Esophagus muscularis mucosa (tissue), 4 donors: ENCODE results near the gene OXT. TPM values are rescaled to one million over a fixed set of nuclear protein-coding genes. Genes with fewer than 3 reads are reported as not detected.
"Not testable (repeated sequence)": the region's sequence is repeated elsewhere in the genome, so short reads cannot be mapped to it uniquely, and the experiment has no call there.

Source experiments
- DNase-seq: peaks from one replicate; pipeline ENCODE4 v3.0.0-alpha.2; 2017; ENCODE audit errors: extremely low spot score
- H3K27ac ChIP-seq, 4 donors: fragments of 200-600 bp; sonication (generic); replicated peaks in 1 of 4; 1 replicate in 3 of 4; 2 replicates in 1 of 4; pipeline ENCODE4 v1.5.1; 2016 to 2019; ENCODE audit warnings: mild to moderate bottlenecking in 1 of 4
- H3K27me3 ChIP-seq, 4 donors: fragments of 200-600 bp; sonication (generic); one replicate each; pipeline versions ENCODE4 v1.5.1 to v1.6.0; 2016 to 2019
- H3K36me3 ChIP-seq, 4 donors: fragments of 200-600 bp; sonication (generic); one replicate each; pipeline ENCODE4 v1.5.1; 2016 to 2019
- H3K4me1 ChIP-seq, 4 donors: fragments of 200-600 bp; sonication (generic); one replicate each; pipeline ENCODE4 v1.5.1; 2016 to 2019
- H3K4me3 ChIP-seq, 4 donors: fragments of 200-600 bp; sonication (generic); 1 replicate in 2 of 4; 2 replicates in 2 of 4; pipeline ENCODE4 v1.5.1; 2016 to 2019; ENCODE audit warnings: mild to moderate bottlenecking in 4 of 4, moderate library complexity in 1 of 4
- H3K9me3 ChIP-seq, 4 donors: fragments of 200-600 bp; sonication (generic); 1 replicate in 3 of 4; 2 replicates in 1 of 4; pipeline ENCODE4 v1.5.1; 2016 to 2019
- EP300 ChIP-seq: sonication (generic); formaldehyde crosslinking; IDR thresholded peaks from one replicate; pipeline ENCODE4 v1.6.1; 2017; ENCODE audit warnings: antibody characterized with exemption
- POLR2A ChIP-seq: fragments of 450-650 bp; IDR thresholded peaks from one replicate; pipeline ENCODE4 v1.6.1; 2017; ENCODE audit warnings: antibody characterized with exemption, moderate library complexity, mild to moderate bottlenecking, low read depth
- POLR2AphosphoS5 ChIP-seq, 2 donors: sonication (generic); formaldehyde crosslinking; IDR thresholded peaks; one replicate each; pipeline ENCODE4 v1.6.1; 2017; ENCODE audit warnings: antibody characterized with exemption in 2 of 2
- WGBS: methylation state at CpG from one replicate; pipeline ENCODE4 v1.1.5; 2018; 5-methylcytosine and 5-hydroxymethylcytosine counted together
- intact Hi-C: fragments of 100-400 bp; cut with DNase I; formaldehyde crosslinking; loops from one replicate; pipeline ENCODE4 v1.15.1; 2023
- total RNA-seq, 4 donors: library from RNA; depleted of rRNA; stranded (reverse); fragments of >200 nt; gene quantifications; one replicate each; pipeline versions ENCODE4 v1.1.0 to v1.2.1, GENCODE V29; 2016
- TF ChIP-seq, protein P1 (sequence below), 3 experiments: fragments of 200-600 bp in 2 of 3; fragments of 450-650 bp in 1 of 3; sonication (generic) in 2 of 3; IDR thresholded peaks; one replicate each; pipeline ENCODE4 v1.5.1; 2017 to 2019; ENCODE audit warnings: antibody characterized with exemption in 3 of 3, mild to moderate bottlenecking in 2 of 3, moderate library complexity in 1 of 3

Gene OXT
- total RNA-seq, 4 donors from 2014 or later: not detected

DNA sequence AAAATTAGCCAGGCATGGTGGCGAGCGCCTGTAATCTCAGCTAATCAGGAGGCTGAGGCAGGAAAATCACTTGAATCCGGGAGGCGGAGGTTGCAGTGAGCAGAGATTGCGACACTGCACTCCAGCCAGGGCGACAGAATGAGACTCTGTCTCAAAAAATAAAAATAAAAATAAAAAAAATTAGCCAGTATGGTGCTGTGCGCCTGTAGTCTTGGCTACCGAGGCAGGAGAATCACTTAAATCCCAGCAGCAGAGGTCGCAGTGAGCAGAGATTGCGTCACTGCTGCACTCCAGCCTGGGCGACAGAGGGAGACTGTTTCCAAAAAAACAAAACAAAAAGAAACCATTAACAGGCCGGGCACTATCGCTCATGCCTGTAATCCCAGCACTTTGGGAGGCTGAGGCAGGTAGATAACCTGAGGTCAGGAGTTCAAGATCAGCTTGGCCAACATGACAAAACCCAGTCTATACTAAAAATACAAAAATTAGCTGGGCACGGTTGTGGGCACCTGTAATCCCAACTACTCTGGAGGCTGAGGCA lies 46.5 kb downstream of the OXT start:
- peak overlapping the region in 3 of 4 donors; percentile 22 to 48 (median 34) for H3K27ac ChIP-seq
- peaks cover 13 to 58% (median 41%) of the 10 kb centered on the region in 4 donors for H3K36me3 ChIP-seq
- TF ChIP-seq, protein P1, sequence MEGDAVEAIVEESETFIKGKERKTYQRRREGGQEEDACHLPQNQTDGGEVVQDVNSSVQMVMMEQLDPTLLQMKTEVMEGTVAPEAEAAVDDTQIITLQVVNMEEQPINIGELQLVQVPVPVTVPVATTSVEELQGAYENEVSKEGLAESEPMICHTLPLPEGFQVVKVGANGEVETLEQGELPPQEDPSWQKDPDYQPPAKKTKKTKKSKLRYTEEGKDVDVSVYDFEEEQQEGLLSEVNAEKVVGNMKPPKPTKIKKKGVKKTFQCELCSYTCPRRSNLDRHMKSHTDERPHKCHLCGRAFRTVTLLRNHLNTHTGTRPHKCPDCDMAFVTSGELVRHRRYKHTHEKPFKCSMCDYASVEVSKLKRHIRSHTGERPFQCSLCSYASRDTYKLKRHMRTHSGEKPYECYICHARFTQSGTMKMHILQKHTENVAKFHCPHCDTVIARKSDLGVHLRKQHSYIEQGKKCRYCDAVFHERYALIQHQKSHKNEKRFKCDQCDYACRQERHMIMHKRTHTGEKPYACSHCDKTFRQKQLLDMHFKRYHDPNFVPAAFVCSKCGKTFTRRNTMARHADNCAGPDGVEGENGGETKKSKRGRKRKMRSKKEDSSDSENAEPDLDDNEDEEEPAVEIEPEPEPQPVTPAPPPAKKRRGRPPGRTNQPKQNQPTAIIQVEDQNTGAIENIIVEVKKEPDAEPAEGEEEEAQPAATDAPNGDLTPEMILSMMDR (IDR thresholded peaks at IDR 0.05): peak; percentile 38 to 61 (median 45)
- TF ChIP-seq POLR2AphosphoS5 (IDR thresholded peaks at IDR 0.05): peak in 1 of 2 donors; percentile 47
- DNase-seq, H3K27me3 ChIP-seq, H3K9me3 ChIP-seq, intact Hi-C loops: not testable (repeated sequence)
- H3K4me1 ChIP-seq: peaks cover 6 to 27% (median 15%) of the 10 kb centered on the region in 4 donors
- WGBS: 75% methylated on average over 14 of the region's 14 CpGs
- H3K4me3 ChIP-seq: peak overlapping the region in 1 of 4 donors; percentile 12

DNA sequence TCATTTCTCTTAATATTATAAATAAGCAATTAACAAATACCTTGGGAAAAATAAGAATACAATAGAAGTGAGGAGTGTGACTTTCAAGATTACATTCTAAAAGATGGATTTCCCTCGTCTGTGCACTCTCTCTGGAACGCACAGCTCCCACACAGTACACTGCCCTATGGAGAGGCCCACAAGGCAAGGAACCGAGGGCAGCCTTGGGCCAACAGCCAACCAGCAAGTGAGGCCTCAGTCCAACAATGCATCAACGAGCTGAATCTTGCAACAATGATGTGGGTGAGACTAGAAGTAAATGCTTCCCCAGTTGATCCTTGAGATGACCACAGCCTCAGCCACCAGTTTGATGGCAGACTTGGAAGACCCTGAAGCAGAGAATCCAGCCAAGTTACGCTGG lies 47.6 kb downstream of the OXT start:
- H3K27ac ChIP-seq: no peak overlapping the region
- H3K4me1 ChIP-seq: peaks cover 6 to 27% (median 15%) of the 10 kb centered on the region in 4 donors

GRCh38 chr20:3121271-3121911 lies 50.0 kb downstream of the OXT start:
- Histone ChIP-seq H3K4me3 (no peak overlapping the region), H3K27ac (no peak overlapping the region), H3K4me1 (peaks cover 6 to 14% (median 10%) of the 10 kb centered on the region in 4 donors), H3K36me3 (peaks cover 13 to 56% (median 43%) of the 10 kb centered on the region in 4 donors), H3K9me3 (no peaks in the 10 kb centered on the region), H3K27me3 (no peaks in the 10 kb centered on the region)
- WGBS: 79% methylated on average over 7 of the region's 11 CpGs
- TF ChIP-seq POLR2A: no peak
- no peak for TF ChIP-seq EP300
- no peak for TF ChIP-seq POLR2AphosphoS5 (IDR thresholded peaks at IDR 0.05)
- TF ChIP-seq, protein P1 (IDR thresholded peaks at IDR 0.05): no peak
- no peak for DNase-seq
- intact Hi-C loops: no loop called here

More for the DNA sequence above, 47.6 kb downstream of the OXT start:
- H3K9me3 ChIP-seq: no peaks in the 10 kb centered on the region
- TF ChIP-seq EP300: no peak
- no peak for TF ChIP-seq POLR2AphosphoS5 (IDR thresholded peaks at IDR 0.05)
- TF ChIP-seq POLR2A: no peak
- TF ChIP-seq, protein P1 (IDR thresholded peaks at IDR 0.05): no peak
- no peak for DNase-seq
- H3K27me3 ChIP-seq: no peaks in the 10 kb centered on the region
- no peak overlapping the region for H3K4me3 ChIP-seq
- H3K36me3 ChIP-seq: peaks cover 13 to 49% (median 40%) of the 10 kb centered on the region in 4 donors
- intact Hi-C loops: no loop called here
- 76% methylated on average over 5 of the region's 5 CpGs for WGBS

Other genes starting within 250 kb of the OXT start
- 10 to 100 TPM; 15.1 to 24.1 (median 22.5) TPM for gene PCED1A, start 231.0 kb upstream of the OXT start, total RNA-seq
- gene VPS16, start 230.9 kb upstream of the OXT start, total RNA-seq: 10 to 100 TPM; 22.0 to 37.5 (median 30.2) TPM
- 10 to 100 TPM; 49.2 to 80.8 (median 60.4) TPM for gene PTPRA, start 198.1 kb upstream of the OXT start, total RNA-seq
- gene GNRH2, start 28.0 kb upstream of the OXT start, total RNA-seq: not detected
- gene MRPS26, start 25.6 kb upstream of the OXT start, total RNA-seq: 10 to 100 TPM; 52.3 to 90.7 (median 71.5) TPM
- not detected for gene AVP, start 13.1 kb downstream of the OXT start, total RNA-seq
- 10 to 100 TPM; 10.8 to 15.7 (median 14.3) TPM for gene FASTKD5, start 88.2 kb downstream of the OXT start, total RNA-seq
- 10 to 100 TPM in 1 of 4 donors, 1 to 10 TPM in 3; 5.8 to 10.3 (median 7.6) TPM for gene UBOX5, start 88.2 kb downstream of the OXT start, total RNA-seq
- gene LZTS3, start 101.9 kb downstream of the OXT start, total RNA-seq: 10 to 100 TPM in 3 of 4 donors, 1 to 10 TPM in 1; 8.3 to 20.0 (median 15.3) TPM
- 10 to 100 TPM; 64.4 to 86.0 (median 69.7) TPM for gene DDRGK1, start 133.1 kb downstream of the OXT start, total RNA-seq
- gene ITPA, start 137.9 kb downstream of the OXT start, total RNA-seq: 10 to 100 TPM; 18.7 to 30.0 (median 27.8) TPM
- under 1 TPM in 2 of 4 donors, not detected in 2; 0.11 to 0.32 TPM for gene SLC4A11, start 167.6 kb downstream of the OXT start, total RNA-seq